ENCODE results near the gene GNG12.

Gene GNG12

DNA sequence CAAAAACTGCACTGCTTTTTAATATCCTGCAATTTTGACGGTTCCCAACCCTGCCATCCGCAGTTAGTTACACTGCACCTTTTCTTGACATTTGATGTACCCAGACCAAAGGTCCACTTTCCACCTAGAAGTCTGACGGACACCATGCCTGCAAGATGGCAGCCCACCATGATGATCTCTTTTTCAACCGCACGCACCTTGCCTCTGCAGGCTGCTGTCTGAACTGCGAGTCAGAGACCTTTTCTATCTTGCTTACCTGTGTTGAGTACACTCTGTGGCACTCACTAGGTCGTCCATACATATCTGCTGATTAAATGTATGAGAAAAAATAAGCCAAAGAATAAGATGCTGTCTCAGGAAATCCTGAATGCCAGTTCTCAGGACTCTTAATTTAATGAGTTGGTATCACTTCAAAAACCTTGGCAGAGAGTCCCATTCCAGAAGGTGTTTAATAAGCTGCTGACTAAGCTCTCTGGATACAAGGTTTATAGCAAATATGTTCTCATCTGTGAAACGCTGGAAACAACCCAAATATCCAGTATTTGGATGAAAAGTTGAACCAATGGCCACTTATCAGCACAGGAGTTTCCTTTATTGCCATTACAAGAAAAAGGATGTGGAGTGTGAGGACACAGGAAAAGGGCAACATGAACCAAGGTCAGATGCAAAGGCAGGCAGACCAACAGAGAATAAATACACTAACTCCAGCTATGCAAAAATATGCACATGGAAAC, 37.9 kb downstream of the GNG12 start:
- Histone ChIP-seq H3K4me3 (no peak overlapping the region), H3K27ac (no peak overlapping the region)
- DNase-seq (ENCODE audit: low spot score): no peak
- TF ChIP-seq, protein P1, sequence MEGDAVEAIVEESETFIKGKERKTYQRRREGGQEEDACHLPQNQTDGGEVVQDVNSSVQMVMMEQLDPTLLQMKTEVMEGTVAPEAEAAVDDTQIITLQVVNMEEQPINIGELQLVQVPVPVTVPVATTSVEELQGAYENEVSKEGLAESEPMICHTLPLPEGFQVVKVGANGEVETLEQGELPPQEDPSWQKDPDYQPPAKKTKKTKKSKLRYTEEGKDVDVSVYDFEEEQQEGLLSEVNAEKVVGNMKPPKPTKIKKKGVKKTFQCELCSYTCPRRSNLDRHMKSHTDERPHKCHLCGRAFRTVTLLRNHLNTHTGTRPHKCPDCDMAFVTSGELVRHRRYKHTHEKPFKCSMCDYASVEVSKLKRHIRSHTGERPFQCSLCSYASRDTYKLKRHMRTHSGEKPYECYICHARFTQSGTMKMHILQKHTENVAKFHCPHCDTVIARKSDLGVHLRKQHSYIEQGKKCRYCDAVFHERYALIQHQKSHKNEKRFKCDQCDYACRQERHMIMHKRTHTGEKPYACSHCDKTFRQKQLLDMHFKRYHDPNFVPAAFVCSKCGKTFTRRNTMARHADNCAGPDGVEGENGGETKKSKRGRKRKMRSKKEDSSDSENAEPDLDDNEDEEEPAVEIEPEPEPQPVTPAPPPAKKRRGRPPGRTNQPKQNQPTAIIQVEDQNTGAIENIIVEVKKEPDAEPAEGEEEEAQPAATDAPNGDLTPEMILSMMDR (IDR thresholded peaks at IDR 0.05): no peak

DNA sequence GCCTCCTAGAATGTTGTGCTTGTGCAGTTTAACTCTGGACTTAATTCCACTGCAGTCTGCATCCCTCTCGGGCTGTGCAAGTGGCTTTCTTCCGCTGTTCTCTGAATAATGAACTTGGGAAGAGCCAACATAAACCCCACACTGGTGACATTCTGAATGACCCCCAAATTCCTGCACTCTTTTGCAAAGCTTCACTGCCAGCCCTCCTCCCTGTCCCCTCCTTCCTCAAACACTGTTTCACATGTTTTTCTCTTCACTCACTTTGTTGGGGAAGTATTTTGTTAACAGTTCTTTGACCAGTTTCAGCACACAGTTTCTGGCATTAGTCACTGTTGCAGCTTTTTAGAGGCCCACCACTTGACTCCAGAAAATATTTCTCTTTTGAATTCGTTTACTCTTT, 39.7 kb downstream of the GNG12 start:
- H3K4me3 ChIP-seq: no peak overlapping the region
- DNase-seq (ENCODE audit: low spot score): no peak
- peak overlapping the region; percentile 66 to 77 for H3K27ac ChIP-seq
- TF ChIP-seq, protein P1 (IDR thresholded peaks at IDR 0.05): no peak

DNA sequence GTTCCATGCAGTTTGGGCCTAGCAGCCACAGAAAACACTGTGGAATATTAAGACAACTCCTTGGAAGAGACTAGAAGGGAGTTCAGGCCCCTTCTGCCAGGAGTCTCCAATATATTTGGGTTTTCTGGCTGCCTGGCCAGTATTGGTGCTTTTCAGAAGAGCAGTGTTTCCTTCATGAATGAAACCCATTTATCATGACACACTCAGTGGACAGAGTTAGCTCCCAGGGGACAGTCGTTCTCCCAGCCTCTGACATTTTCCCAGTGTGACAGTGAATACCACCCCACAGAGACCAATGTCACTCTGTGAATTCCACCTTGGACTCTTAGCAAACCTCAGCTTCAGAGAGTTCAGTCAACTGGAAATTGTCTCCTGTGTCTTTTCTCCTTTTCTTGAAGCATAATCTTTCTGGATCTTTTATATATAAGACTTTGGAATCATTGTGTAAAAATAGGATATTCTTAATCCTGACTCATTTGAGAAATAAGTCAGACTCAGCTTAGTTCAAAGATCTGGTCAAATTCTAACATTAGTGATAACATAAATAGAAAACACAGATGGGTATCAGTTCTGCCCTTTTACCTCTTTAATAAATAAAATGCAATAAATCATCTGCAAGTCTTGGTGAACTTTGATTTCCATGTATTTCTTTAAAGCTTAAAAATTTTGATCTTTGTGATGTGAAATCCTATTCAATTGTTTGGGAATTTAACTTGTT, 40.4 kb downstream of the GNG12 start:
- Histone ChIP-seq H3K27ac (peak overlapping the region; percentile 66 to 77), H3K4me3 (no peak overlapping the region)
- DNase-seq (ENCODE audit: low spot score): no peak
- TF ChIP-seq, protein P1 (IDR thresholded peaks at IDR 0.05): no peak

DNA sequence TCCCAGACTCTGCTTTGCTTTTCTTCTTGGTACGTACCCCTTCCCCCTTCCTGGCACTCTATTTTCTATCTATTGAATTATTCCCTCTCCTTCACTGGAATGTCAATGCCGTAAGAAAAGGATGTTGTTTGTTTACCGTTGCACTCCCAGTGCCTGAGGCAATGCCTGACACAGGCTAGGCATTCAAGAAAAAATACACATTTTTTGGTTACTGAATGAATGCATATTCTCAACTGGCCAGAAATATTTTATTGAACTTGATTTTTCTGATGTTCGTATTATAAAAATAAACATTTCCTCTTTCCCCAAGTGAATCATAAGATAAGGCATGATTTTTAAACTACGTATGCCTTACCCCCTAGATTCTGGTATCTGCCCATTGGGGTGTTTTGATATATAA, 41.2 kb downstream of the GNG12 start:
- H3K4me3 ChIP-seq: peak overlapping the region; percentile 12
- H3K27ac ChIP-seq: peak overlapping the region; percentile 66 to 77
- TF ChIP-seq, protein P1 (IDR thresholded peaks at IDR 0.05): no peak
- no peak for DNase-seq (ENCODE audit: low spot score)

DNA sequence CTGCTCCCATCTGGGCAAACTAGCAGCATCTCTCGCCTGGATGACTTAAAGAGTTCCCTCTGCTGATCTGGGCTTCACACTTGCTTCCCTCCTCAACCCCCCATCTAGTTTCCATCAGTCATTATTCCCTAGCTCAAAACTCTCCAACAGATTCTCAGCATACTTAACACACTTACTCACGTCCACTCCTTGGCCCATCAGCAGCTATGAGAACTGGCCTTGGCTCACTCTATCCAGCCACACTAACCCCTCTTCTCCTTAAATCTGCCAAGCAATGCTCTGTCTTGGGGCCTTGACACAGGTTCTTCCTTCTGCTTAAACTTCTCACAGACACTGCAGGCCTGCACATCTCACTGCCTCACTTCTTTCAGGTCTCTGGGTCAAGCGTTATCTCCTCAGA, 41.6 kb downstream of the GNG12 start:
- peak overlapping the region; percentile 66 to 77 for H3K27ac ChIP-seq
- TF ChIP-seq, protein P1 (IDR thresholded peaks at IDR 0.05): no peak
- DNase-seq (ENCODE audit: low spot score): no peak
- peak overlapping the region; percentile 12 for H3K4me3 ChIP-seq

DNA sequence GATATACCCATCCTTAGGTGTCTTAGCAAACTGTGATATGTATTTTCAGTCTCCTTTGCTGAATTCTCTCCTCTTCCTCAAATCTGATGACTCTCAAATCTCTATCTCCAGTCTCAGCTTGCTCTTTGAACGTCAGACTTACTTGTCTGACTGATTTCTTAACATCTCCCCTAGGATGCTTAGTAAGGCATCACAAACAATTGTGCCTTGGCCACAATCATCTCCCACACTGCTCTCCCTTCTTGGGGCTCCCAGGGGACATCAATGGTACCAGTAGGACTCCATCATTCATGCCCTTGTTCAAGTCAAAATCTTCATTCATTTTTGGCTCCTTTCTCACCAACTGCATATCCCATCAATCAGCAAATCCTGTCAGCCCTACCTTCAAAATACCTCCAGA, 42.0 kb downstream of the GNG12 start:
- Histone ChIP-seq H3K4me3 (no peak overlapping the region), H3K27ac (peak overlapping the region; percentile 66 to 77)
- no peak for DNase-seq (ENCODE audit: low spot score)
- TF ChIP-seq, protein P1 (IDR thresholded peaks at IDR 0.05): no peak
